BLaER1 treated with 17β-estradiol and CSF1 and Interleukin-3, amounts not matched to agents 10 nM and 100 nM (cell line): Measurements from ENCODE around the gene AHRR.

Experiments
- H3K27ac ChIP-seq, 11 experiments: shearing (Covaris generic); formaldehyde crosslinking; 2 replicates each; pipeline ENCODE4 v1.8.1; 2022
- H3K27me3 ChIP-seq, 11 experiments: shearing (Covaris generic); formaldehyde crosslinking; 2 replicates each; pipeline ENCODE4 v1.8.1; 2022
- H3K36me3 ChIP-seq, 11 experiments: shearing (Covaris generic); formaldehyde crosslinking; 2 replicates each; pipeline ENCODE4 v1.8.1; 2022
- H3K4me1 ChIP-seq, 10 experiments: shearing (Covaris generic); formaldehyde crosslinking; 2 replicates each; pipeline ENCODE4 v1.8.1; 2022
- H3K4me2 ChIP-seq, 11 experiments: shearing (Covaris generic); formaldehyde crosslinking; 2 replicates each; pipeline ENCODE4 v1.8.1; 2022
- H3K4me3 ChIP-seq, 10 experiments: shearing (Covaris generic); formaldehyde crosslinking; 2 replicates each; pipeline ENCODE4 v1.8.1; 2022
- H3K9ac ChIP-seq, 11 experiments: shearing (Covaris generic); formaldehyde crosslinking; 2 replicates each; pipeline ENCODE4 v1.8.1; 2022
- H3K9me3 ChIP-seq, 11 experiments: shearing (Covaris generic); formaldehyde crosslinking; replicated peaks in 1 of 11; 2 replicates each; pipeline ENCODE4 v1.8.1; 2022
- H4K20me1 ChIP-seq, 11 experiments: shearing (Covaris generic); formaldehyde crosslinking; 2 replicates each; pipeline ENCODE4 v1.8.1; 2022
- Cebpa-rat ChIP-seq, 11 experiments: shearing (Covaris generic); IDR thresholded peaks; 2 replicates each; pipeline ENCODE4 v1.8.1; 2022

Gene AHRR

GRCh38 chr5:360257-361027 lies 38.9 kb downstream of the AHRR start:
- Histone ChIP-seq H3K4me2 (peak overlapping the region in 3 of 11 experiments; percentile 2 to 51 (median 50); a peak in 4 of 22 replicates), H3K9me3 (peaks cover 20 to 30% (median 24%) of the 10 kb centered on the region in 11 experiments), H3K4me3 (no peak overlapping the region), H3K27me3 (no peaks in the 10 kb centered on the region), H3K27ac (peak overlapping the region in 2 of 11 experiments; percentile 43 to 54; a peak in 2 of 22 replicates), H3K36me3 (peaks cover 0 to 16% (median 0%) of the 10 kb centered on the region in 11 experiments; a peak in 8 of 22 replicates), H3K4me1 (peaks cover 0 to 32% (median 0%) of the 10 kb centered on the region in 10 experiments; a peak in 7 of 20 replicates), H4K20me1 (peaks cover 0 to 2% (median 0%) of the 10 kb centered on the region in 11 experiments; a peak in 1 of 22 replicates), H3K9ac (peak overlapping the region in 2 of 11 experiments; percentile 5 to 28; a peak in 1 of 22 replicates)
- TF ChIP-seq Cebpa-rat (IDR thresholded peaks at IDR 0.05), result no peak; a peak in 1 of 22 replicates

GRCh38 chr5:362189-362588 lies 40.7 kb downstream of the AHRR start:
- peaks cover 0 to 16% (median 0%) of the 10 kb centered on the region in 11 experiments; a peak in 8 of 22 replicates for H3K36me3 ChIP-seq

DNA sequence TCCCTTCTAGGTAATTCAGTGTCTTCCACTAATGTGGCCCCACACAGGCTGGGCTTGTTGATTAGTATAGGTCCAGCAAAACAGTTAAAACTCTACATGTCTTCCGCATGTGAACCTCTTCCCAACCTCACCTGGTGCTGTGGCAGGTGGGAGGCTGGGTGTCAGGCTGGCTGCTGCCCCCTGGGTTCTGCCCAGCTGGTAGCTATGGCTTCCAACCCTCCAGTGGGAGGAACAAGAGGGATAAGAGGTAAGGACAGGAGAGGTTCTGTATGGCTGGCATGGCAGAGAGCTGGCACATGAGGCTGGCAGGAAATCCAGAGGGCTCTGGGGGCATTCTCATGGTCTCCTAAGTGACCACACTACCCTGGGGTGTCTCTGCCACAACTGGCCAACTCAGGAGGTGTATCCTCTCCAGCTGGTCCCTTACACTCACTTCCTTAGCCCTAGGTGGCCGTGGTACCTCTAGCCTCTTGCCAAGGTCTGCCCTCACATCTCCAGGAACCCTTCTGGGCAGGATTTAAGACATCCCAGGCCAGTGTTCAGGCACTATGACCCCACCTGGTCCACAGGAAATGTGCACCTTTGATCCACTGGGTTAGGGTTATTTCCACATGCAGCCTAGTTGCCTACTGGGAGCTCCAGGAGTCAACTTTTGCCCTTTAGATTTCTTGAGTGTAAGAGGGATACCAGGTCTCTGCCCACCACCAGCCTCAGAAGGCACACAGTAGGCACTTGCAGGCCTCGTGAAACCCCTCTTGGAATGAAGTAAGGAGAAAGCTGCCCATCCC lies 41.7 kb downstream of the AHRR start:
- Histone ChIP-seq H3K4me2 (no peak overlapping the region; a peak in 1 of 22 replicates), H3K9me3 (peaks cover 28 to 43% (median 37%) of the 10 kb centered on the region in 11 experiments), H3K27ac (no peak overlapping the region), H3K27me3 (no peaks in the 10 kb centered on the region), H3K36me3 (peaks cover 0 to 16% (median 0%) of the 10 kb centered on the region in 11 experiments; a peak in 8 of 22 replicates), H4K20me1 (0 out of 22 replicates have a peak, but pooled peaks cover 0 to 7% (median 0%) of the 10 kb centered on the region in 11 experiments), H3K4me3 (no peak overlapping the region), H3K4me1 (peaks cover 16 to 42% (median 17%) of the 10 kb centered on the region in 10 experiments), H3K9ac (no peak overlapping the region)
- TF ChIP-seq Cebpa-rat (IDR thresholded peaks at IDR 0.05), result no peak

More at GRCh38 chr5:362189-362588, 40.7 kb downstream of the AHRR start:
- no peaks in the 10 kb centered on the region for H3K27me3 ChIP-seq
- peaks cover 28 to 43% (median 37%) of the 10 kb centered on the region in 11 experiments for H3K9me3 ChIP-seq
- no peaks in the 10 kb centered on the region for H4K20me1 ChIP-seq
- H3K4me1 ChIP-seq, result peaks cover 6 to 32% (median 7%) of the 10 kb centered on the region in 10 experiments
- no peak overlapping the region for H3K4me2 ChIP-seq
- no peak overlapping the region for H3K4me3 ChIP-seq
- H3K9ac ChIP-seq, result no peak overlapping the region
- no peak for TF ChIP-seq Cebpa-rat (IDR thresholded peaks at IDR 0.05)
- no peak overlapping the region for H3K27ac ChIP-seq

GRCh38 chr5:364497-364896 lies 43.0 kb downstream of the AHRR start:
- Histone ChIP-seq H3K9ac (no peak overlapping the region), H3K36me3 (peaks cover 0 to 16% (median 0%) of the 10 kb centered on the region in 11 experiments; a peak in 8 of 22 replicates), H3K27me3 (no peaks in the 10 kb centered on the region), H4K20me1 (peaks cover 0 to 17% (median 0%) of the 10 kb centered on the region in 11 experiments; a peak in 4 of 22 replicates), H3K4me3 (no peak overlapping the region), H3K9me3 (peaks cover 28 to 43% (median 37%) of the 10 kb centered on the region in 11 experiments), H3K4me1 (peaks cover 29 to 53% (median 30%) of the 10 kb centered on the region in 10 experiments), H3K27ac (no peak overlapping the region), H3K4me2 (no peak overlapping the region)
- no peak for TF ChIP-seq Cebpa-rat (IDR thresholded peaks at IDR 0.05)

GRCh38 chr5:366541-367357 lies 45.2 kb downstream of the AHRR start:
- H3K9me3 ChIP-seq, result peaks cover 28 to 43% (median 37%) of the 10 kb centered on the region in 11 experiments
- H3K27me3 ChIP-seq, result no peaks in the 10 kb centered on the region
- peak overlapping the region; percentile 89 to 97 (median 94) for H3K4me2 ChIP-seq
- no peak overlapping the region for H3K9ac ChIP-seq
- peaks cover 52 to 56% (median 52%) of the 10 kb centered on the region in 10 experiments for H3K4me1 ChIP-seq
- no peak for TF ChIP-seq Cebpa-rat (IDR thresholded peaks at IDR 0.05)
- peaks cover 0 to 23% (median 0%) of the 10 kb centered on the region in 11 experiments; a peak in 6 of 22 replicates for H4K20me1 ChIP-seq
- peaks cover 0 to 16% (median 0%) of the 10 kb centered on the region in 11 experiments; a peak in 8 of 22 replicates for H3K36me3 ChIP-seq
- no peak overlapping the region for H3K4me3 ChIP-seq
- H3K27ac ChIP-seq, result peak overlapping the region in 4 of 11 experiments; percentile 14 to 69 (median 52); a peak in 5 of 22 replicates

DNA sequence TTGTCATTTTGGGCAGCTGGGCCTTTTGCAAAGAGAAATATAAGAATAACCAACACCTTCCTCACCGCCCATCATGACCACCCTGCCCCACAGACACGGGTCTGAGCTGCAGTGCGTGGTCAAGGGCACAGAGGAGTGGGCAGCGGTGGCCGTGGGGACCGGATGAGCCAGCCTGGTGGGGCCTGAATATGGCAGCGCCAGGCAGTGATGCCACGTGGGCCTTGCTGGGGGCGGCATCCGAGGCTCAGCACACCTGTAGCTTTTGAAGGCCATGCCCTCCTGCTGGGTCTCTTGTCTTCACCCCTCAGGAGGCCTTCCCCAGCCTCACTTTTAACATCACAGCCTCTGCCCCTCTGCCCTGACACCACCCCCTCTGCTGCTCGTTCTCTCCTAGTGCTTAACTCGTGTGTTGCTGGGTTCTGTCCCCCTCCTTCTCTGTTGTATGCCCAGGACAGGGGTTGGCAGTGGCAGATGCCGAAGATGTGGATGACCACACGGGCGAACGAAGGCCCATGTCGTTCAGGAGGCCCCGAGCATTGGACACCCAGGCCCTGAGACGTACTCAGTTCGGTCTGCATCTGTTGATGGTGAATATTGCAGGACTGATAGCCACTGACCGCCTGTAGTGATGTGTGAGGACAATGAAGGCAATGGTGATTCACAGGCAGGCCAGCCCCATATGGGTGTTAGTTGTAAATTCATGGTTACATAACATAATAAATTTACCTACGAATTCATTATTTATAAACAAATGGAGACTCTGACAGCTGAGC lies 46.0 kb downstream of the AHRR start:
- Histone ChIP-seq H4K20me1 (peaks cover 0 to 31% (median 4%) of the 10 kb centered on the region in 11 experiments; a peak in 7 of 22 replicates), H3K4me3 (no peak overlapping the region), H3K9ac (peak overlapping the region in 2 of 11 experiments; percentile 0 to 47; a peak in 2 of 22 replicates), H3K36me3 (peaks cover 0 to 16% (median 0%) of the 10 kb centered on the region in 11 experiments; a peak in 7 of 22 replicates), H3K4me1 (peaks cover 60 to 63% (median 60%) of the 10 kb centered on the region in 10 experiments), H3K4me2 (peak overlapping the region; percentile 89 to 97 (median 94)), H3K27me3 (peaks cover 0 to 4% (median under 1%) of the 10 kb centered on the region in 11 experiments; a peak in 5 of 22 replicates), H3K9me3 (peaks cover 28 to 41% (median 36%) of the 10 kb centered on the region in 11 experiments), H3K27ac (peak overlapping the region in 5 of 11 experiments; percentile 23 to 69 (median 51); a peak in 8 of 22 replicates)
- no peak for TF ChIP-seq Cebpa-rat (IDR thresholded peaks at IDR 0.05)
